GM12892 (cell line): Measurements from ENCODE around the gene RANBP17.

Experiments used
- POLR2A ChIP-seq: IDR thresholded peaks from 2 replicates; pipeline ENCODE4 v1.6.1; 2011; ENCODE audit warnings: low read depth, low read length, control low read depth
- POLR2AphosphoS5 ChIP-seq: IDR thresholded peaks from 2 replicates; pipeline ENCODE4 v1.6.1; 2011; ENCODE audit warnings: low read depth, low read length, control low read depth
- TAF1 ChIP-seq: IDR thresholded peaks from 2 replicates; pipeline ENCODE4 v1.6.1; 2011; ENCODE audit warnings: low read depth, mild to moderate bottlenecking, control low read depth, low read length, borderline replicate concordance

- TF ChIP-seq POLR2A, result no peak
- no peak for TF ChIP-seq POLR2AphosphoS5
- no peak for TF ChIP-seq TAF1
Observed at GRCh38 chr5:171129308-171129707, 267.5 kb downstream of the RANBP17 start.
